ENCODE data around the gene SCYL2. TPM values are rescaled to one million over a fixed set of nuclear protein-coding genes. Genes with fewer than 3 reads are reported as not detected.

The SCYL2 gene
- total RNA-seq, 1 donor from 2014 or later, result 48.4 TPM

DNA sequence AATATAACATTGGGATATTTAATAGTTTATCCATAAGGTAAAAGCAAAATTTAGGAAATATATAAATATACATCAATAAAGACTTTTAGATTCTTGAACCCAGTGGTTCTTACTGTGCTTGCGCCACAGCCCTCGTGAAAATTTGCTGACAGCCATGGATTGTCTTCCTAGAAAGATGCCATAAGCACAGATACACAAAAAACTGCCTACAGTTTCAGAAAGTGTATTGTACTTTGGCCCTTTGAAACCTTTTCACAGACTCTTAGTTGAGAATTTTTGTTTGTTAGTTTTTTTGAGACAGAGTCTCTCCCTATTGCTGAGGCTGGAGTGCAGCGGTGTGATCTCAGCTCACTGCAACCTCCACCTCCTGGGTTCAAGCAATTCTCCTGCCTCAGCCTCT, 28.2 kb upstream of the SCYL2 start:
- no peaks in the 10 kb centered on the region for H3K9me3 Mint-ChIP-seq (ENCODE audit: unreplicated experiment)
- DNase-seq (ENCODE audit: extremely low spot score, unreplicated experiment), result no peak
- TF ChIP-seq, protein P1, sequence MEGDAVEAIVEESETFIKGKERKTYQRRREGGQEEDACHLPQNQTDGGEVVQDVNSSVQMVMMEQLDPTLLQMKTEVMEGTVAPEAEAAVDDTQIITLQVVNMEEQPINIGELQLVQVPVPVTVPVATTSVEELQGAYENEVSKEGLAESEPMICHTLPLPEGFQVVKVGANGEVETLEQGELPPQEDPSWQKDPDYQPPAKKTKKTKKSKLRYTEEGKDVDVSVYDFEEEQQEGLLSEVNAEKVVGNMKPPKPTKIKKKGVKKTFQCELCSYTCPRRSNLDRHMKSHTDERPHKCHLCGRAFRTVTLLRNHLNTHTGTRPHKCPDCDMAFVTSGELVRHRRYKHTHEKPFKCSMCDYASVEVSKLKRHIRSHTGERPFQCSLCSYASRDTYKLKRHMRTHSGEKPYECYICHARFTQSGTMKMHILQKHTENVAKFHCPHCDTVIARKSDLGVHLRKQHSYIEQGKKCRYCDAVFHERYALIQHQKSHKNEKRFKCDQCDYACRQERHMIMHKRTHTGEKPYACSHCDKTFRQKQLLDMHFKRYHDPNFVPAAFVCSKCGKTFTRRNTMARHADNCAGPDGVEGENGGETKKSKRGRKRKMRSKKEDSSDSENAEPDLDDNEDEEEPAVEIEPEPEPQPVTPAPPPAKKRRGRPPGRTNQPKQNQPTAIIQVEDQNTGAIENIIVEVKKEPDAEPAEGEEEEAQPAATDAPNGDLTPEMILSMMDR (IDR thresholded peaks at IDR 0.05), result no peak
- no peaks in the 10 kb centered on the region for H3K36me3 Mint-ChIP-seq (ENCODE audit: unreplicated experiment)
- H3K4me1 Mint-ChIP-seq (ENCODE audit: unreplicated experiment), result peaks cover 6% of the 10 kb centered on the region
- H3K27ac Mint-ChIP-seq (ENCODE audit: unreplicated experiment), result no peak overlapping the region
- H3K4me3 Mint-ChIP-seq (ENCODE audit: unreplicated experiment), result no peak overlapping the region
- no peaks in the 10 kb centered on the region for H3K27me3 Mint-ChIP-seq (ENCODE audit: unreplicated experiment)

DNA sequence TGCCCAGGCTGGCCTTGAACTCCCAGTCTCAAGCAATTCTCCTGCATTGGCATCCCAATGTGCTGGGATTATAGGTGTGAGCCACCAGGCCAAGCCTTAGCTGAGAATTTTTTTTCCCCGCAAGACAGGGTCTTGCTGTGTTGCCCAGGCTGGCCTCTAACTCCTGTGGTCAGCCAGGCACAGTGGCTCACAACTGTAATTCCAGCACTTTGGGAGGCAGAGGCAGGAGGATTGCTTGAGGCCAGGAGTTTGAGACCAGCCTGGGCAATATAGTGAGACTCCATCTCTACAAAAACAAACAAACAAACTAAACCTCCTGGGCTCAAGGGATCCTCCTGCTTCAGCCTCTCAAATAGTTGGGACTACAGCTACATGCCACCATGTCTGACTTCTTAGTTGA, 27.4 kb upstream of the SCYL2 start:
- DNase-seq (ENCODE audit: extremely low spot score, unreplicated experiment), result no peak
- TF ChIP-seq, protein P1 (IDR thresholded peaks at IDR 0.05), result no peak
- no peaks in the 10 kb centered on the region for H3K9me3 Mint-ChIP-seq (ENCODE audit: unreplicated experiment)
- no peak overlapping the region for H3K4me3 Mint-ChIP-seq (ENCODE audit: unreplicated experiment)
- H3K27ac Mint-ChIP-seq (ENCODE audit: unreplicated experiment), result no peak overlapping the region
- no peaks in the 10 kb centered on the region for H3K36me3 Mint-ChIP-seq (ENCODE audit: unreplicated experiment)
- no peaks in the 10 kb centered on the region for H3K27me3 Mint-ChIP-seq (ENCODE audit: unreplicated experiment)
- no peaks in the 10 kb centered on the region for H3K4me1 Mint-ChIP-seq (ENCODE audit: unreplicated experiment)

DNA sequence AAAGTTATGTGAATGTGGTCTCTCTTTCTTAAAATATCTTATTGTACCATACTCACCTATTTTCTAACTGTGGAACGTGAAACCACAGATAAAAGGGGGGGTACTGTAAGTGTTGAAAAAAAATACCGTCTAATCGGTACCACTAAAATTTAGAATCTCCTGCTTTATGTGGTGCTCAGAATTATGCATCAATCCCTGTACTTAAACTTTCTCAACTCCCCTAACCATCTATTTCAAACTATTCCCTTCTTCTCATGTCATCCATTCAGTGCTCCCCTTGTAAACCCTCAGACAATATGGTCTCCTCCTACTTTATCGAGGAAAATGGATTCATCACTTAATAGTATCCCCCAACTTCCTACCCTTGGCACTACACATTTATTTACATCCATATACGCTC, 23.8 kb upstream of the SCYL2 start:
- H3K27ac Mint-ChIP-seq (ENCODE audit: unreplicated experiment), result no peak overlapping the region
- TF ChIP-seq, protein P1 (IDR thresholded peaks at IDR 0.05), result no peak
- H3K4me1 Mint-ChIP-seq (ENCODE audit: unreplicated experiment), result no peaks in the 10 kb centered on the region
- no peaks in the 10 kb centered on the region for H3K36me3 Mint-ChIP-seq (ENCODE audit: unreplicated experiment)
- H3K27me3 Mint-ChIP-seq (ENCODE audit: unreplicated experiment), result no peaks in the 10 kb centered on the region
- DNase-seq (ENCODE audit: extremely low spot score, unreplicated experiment), result no peak
- H3K9me3 Mint-ChIP-seq (ENCODE audit: unreplicated experiment), result no peaks in the 10 kb centered on the region
- no peak overlapping the region for H3K4me3 Mint-ChIP-seq (ENCODE audit: unreplicated experiment)

DNA sequence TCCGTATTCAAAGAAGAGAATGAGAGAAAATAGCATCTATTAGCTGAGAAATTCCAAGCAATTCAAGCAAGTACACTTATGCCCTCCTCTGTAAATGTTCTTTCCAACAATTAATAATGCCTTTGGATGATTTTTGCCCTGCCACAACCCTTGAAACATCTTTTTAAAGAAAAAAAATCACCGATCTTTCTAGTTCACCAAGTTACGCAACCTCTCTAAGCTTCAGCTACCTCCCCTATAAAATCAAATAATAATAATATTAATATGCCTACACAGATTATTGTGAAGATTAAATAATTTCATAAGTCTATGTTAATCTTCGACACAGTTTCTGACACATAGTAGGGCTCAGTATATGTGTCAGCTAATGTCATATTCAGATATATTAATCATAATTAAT, 19.2 kb upstream of the SCYL2 start:
- Mint-ChIP-seq H3K4me3 (ENCODE audit: unreplicated experiment) (no peak overlapping the region), H3K9me3 (ENCODE audit: unreplicated experiment) (no peaks in the 10 kb centered on the region), H3K27me3 (ENCODE audit: unreplicated experiment) (no peaks in the 10 kb centered on the region), H3K36me3 (ENCODE audit: unreplicated experiment) (no peaks in the 10 kb centered on the region), H3K4me1 (ENCODE audit: unreplicated experiment) (peaks cover 8% of the 10 kb centered on the region), H3K27ac (ENCODE audit: unreplicated experiment) (no peak overlapping the region)
- DNase-seq (ENCODE audit: extremely low spot score, unreplicated experiment), result no peak
- TF ChIP-seq, protein P1 (IDR thresholded peaks at IDR 0.05), result no peak

DNA sequence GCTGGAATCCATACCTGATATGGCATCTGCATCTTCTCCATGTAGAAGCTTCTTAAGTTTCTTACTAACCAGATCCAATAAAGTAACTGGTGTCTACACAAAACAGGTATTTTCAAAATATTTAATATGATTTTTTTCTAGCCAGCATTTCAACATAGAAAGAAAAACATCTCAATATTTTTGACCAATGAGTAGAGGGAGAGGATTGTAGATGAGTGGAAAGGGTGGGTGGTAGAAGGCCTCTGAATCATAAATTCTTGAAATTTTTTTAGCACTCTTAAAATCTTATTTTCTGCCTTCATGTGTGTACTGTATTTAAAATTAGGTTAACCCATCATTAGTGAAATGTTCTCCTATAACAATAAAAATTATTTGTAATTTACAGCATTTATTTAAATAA, 18.1 kb upstream of the SCYL2 start:
- no peak overlapping the region for H3K27ac Mint-ChIP-seq (ENCODE audit: unreplicated experiment)
- H3K36me3 Mint-ChIP-seq (ENCODE audit: unreplicated experiment), result no peaks in the 10 kb centered on the region
- no peak for DNase-seq (ENCODE audit: extremely low spot score, unreplicated experiment)
- peaks cover 8% of the 10 kb centered on the region for H3K4me1 Mint-ChIP-seq (ENCODE audit: unreplicated experiment)
- no peak overlapping the region for H3K4me3 Mint-ChIP-seq (ENCODE audit: unreplicated experiment)
- no peaks in the 10 kb centered on the region for H3K27me3 Mint-ChIP-seq (ENCODE audit: unreplicated experiment)
- H3K9me3 Mint-ChIP-seq (ENCODE audit: unreplicated experiment), result no peaks in the 10 kb centered on the region
- TF ChIP-seq, protein P1 (IDR thresholded peaks at IDR 0.05), result no peak

Data from osteocyte (in vitro differentiated cells).